GM10266 (cell line): ENCODE results near the gene AGTR1.

Source experiments
- DNase-seq: peaks from one replicate; pipeline ENCODE4 v3.0.0; 2012; ENCODE audit errors: extremely low spot score
- CTCF ChIP-seq: IDR thresholded peaks from 2 replicates; pipeline ENCODE4 v1.5.1; 2012; ENCODE audit warnings: mild to moderate bottlenecking, low read depth; ENCODE audit not compliant: control insufficient read depth, insufficient read depth; ENCODE audit errors: missing control alignments

The AGTR1 gene

GRCh38 chr3:148681080-148681479 lies 16.6 kb upstream of the AGTR1 start:
- no peak for TF ChIP-seq CTCF
- DNase-seq = no peak

GRCh38 chr3:148682997-148683396 lies 14.7 kb upstream of the AGTR1 start:
- DNase-seq = no peak
- no peak for TF ChIP-seq CTCF

GRCh38 chr3:148694116-148694515 lies 3.6 kb upstream of the AGTR1 start:
- TF ChIP-seq CTCF = no peak
- no peak for DNase-seq

GRCh38 chr3:148698190-148698810 lies 597 bp downstream of the AGTR1 start:
- TF ChIP-seq CTCF = no peak
- DNase-seq = no peak

GRCh38 chr3:148705314-148705713 lies 7.6 kb downstream of the AGTR1 start:
- TF ChIP-seq CTCF = no peak
- no peak for DNase-seq

- no peak for DNase-seq
- TF ChIP-seq CTCF = no peak
Measured at GRCh38 chr3:148707601-148708380, 10.1 kb downstream of the AGTR1 start.

GRCh38 chr3:148708409-148708808 lies 10.7 kb downstream of the AGTR1 start:
- DNase-seq = no peak
- no peak for TF ChIP-seq CTCF
